Skeletal muscle tissue (tissue), 4 donors: ENCODE results near the gene GOLGA6L7. TPM values are rescaled to one million over a fixed set of nuclear protein-coding genes. Genes with fewer than 3 reads are reported as not detected.
"Not testable (repeated sequence)": the region's sequence is repeated elsewhere in the genome, so short reads cannot be mapped to it uniquely, and the experiment has no call there.

Experiments
- H3K27ac ChIP-seq: one replicate; pipeline ENCODE4 v1.7.0; 2013; ENCODE audit warnings: mild to moderate bottlenecking, low read depth, low read length, inconsistent platforms
- H3K27me3 ChIP-seq, 3 donors: one replicate each; pipeline ENCODE4 v1.7.0; 2013; ENCODE audit warnings: low read length in 3 of 3; ENCODE audit not compliant: control insufficient read depth in 3 of 3, insufficient read depth in 3 of 3
- H3K36me3 ChIP-seq, 3 donors: one replicate each; pipeline ENCODE4 v1.7.0; 2013; ENCODE audit warnings: low read length in 3 of 3; ENCODE audit not compliant: control insufficient read depth in 3 of 3, insufficient read depth in 3 of 3
- H3K4me1 ChIP-seq, 3 donors: one replicate each; pipeline ENCODE4 v1.7.0; 2013; ENCODE audit warnings: low read length in 3 of 3, mild to moderate bottlenecking in 3 of 3; ENCODE audit not compliant: control insufficient read depth in 3 of 3, insufficient read depth in 3 of 3
- H3K4me3 ChIP-seq, 3 donors: one replicate each; pipeline ENCODE4 v1.7.0; 2013; ENCODE audit warnings: low read length in 3 of 3
- H3K9ac ChIP-seq, 3 donors: one replicate each; pipeline ENCODE4 v1.7.0; 2013; ENCODE audit warnings: low read length in 3 of 3, mild to moderate bottlenecking in 3 of 3, moderate library complexity in 2 of 3, low read depth in 1 of 3
- H3K9me3 ChIP-seq, 3 donors: one replicate each; pipeline ENCODE4 v1.7.0; 2013; ENCODE audit warnings: low read length in 3 of 3; ENCODE audit not compliant: control insufficient read depth in 3 of 3
- total RNA-seq: library from RNA; depleted of rRNA; stranded (reverse); fragments of >200 nt; gene quantifications from one replicate; pipeline ENCODE4 v1.2.3, GENCODE V29; 2014
- donor health status: Osteomylitis.

The GOLGA6L7 gene
- total RNA-seq, 1 donor from 2014 or later: not detected

GRCh38 chr15:28890291-28890690, 41.8 kb upstream of the GOLGA6L7 start:
- peaks cover 7 to 40% (median 13%) of the 10 kb centered on the region in 3 donors for H3K27me3 ChIP-seq
- not testable (repeated sequence) for H3K4me3 ChIP-seq, H3K27ac ChIP-seq, H3K4me1 ChIP-seq, H3K9me3 ChIP-seq, H3K9ac ChIP-seq, H3K36me3 ChIP-seq

- not testable (repeated sequence) for H3K27ac ChIP-seq, H3K4me3 ChIP-seq, H3K9ac ChIP-seq, H3K36me3 ChIP-seq, H3K4me1 ChIP-seq, H3K9me3 ChIP-seq
- peaks cover 12 to 41% (median 17%) of the 10 kb centered on the region in 3 donors for H3K27me3 ChIP-seq
Measured at GRCh38 chr15:28889871-28890270, 41.4 kb upstream of the GOLGA6L7 start.

- Histone ChIP-seq H3K4me1 (no peaks in the 10 kb centered on the region), H3K4me3 (no peak overlapping the region), H3K27ac (no peak overlapping the region), H3K27me3 (peaks cover 15 to 46% (median 22%) of the 10 kb centered on the region in 3 donors), H3K36me3 (no peaks in the 10 kb centered on the region), H3K9me3 (no peaks in the 10 kb centered on the region), H3K9ac (no peak overlapping the region)
Measured at GRCh38 chr15:28889346-28889745, 40.9 kb upstream of the GOLGA6L7 start.

GRCh38 chr15:28888900-28889299, 40.5 kb upstream of the GOLGA6L7 start:
- Histone ChIP-seq H3K36me3 (no peaks in the 10 kb centered on the region), H3K9me3 (no peaks in the 10 kb centered on the region), H3K9ac (no peak overlapping the region), H3K27ac (no peak overlapping the region), H3K27me3 (peaks cover 15 to 46% (median 24%) of the 10 kb centered on the region in 3 donors), H3K4me1 (no peaks in the 10 kb centered on the region), H3K4me3 (no peak overlapping the region)

- H3K36me3 ChIP-seq: no peaks in the 10 kb centered on the region
- no peaks in the 10 kb centered on the region for H3K9me3 ChIP-seq
- no peaks in the 10 kb centered on the region for H3K4me1 ChIP-seq
- no peak overlapping the region for H3K9ac ChIP-seq
- H3K27ac ChIP-seq: no peak overlapping the region
- H3K27me3 ChIP-seq: peaks cover 15 to 44% (median 24%) of the 10 kb centered on the region in 3 donors
- H3K4me3 ChIP-seq: no peak overlapping the region
Measured at GRCh38 chr15:28888302-28888894, 40.0 kb upstream of the GOLGA6L7 start.

- H3K4me3 ChIP-seq: no peak overlapping the region
- H3K36me3 ChIP-seq: no peaks in the 10 kb centered on the region
- no peaks in the 10 kb centered on the region for H3K9me3 ChIP-seq
- H3K9ac ChIP-seq: no peak overlapping the region
- H3K27ac ChIP-seq: no peak overlapping the region
- no peaks in the 10 kb centered on the region for H3K4me1 ChIP-seq
- peaks cover 15 to 44% (median 24%) of the 10 kb centered on the region in 3 donors for H3K27me3 ChIP-seq
Measured at GRCh38 chr15:28887339-28888174, 39.1 kb upstream of the GOLGA6L7 start.

GRCh38 chr15:28886431-28887338, 38.2 kb upstream of the GOLGA6L7 start:
- Histone ChIP-seq H3K9ac (no peak overlapping the region), H3K36me3 (no peaks in the 10 kb centered on the region), H3K4me1 (no peaks in the 10 kb centered on the region), H3K27me3 (peaks cover 15 to 44% (median 24%) of the 10 kb centered on the region in 3 donors), H3K9me3 (no peaks in the 10 kb centered on the region), H3K4me3 (no peak overlapping the region), H3K27ac (no peak overlapping the region)

GRCh38 chr15:28885630-28886430, 37.4 kb upstream of the GOLGA6L7 start, which contains the start of gene APBA2:
Gene APBA2, plus strand, starts transcription at chr15:28885974. Its CDS starts 167,911 bp downstream, at chr15:29053885.
- no peaks in the 10 kb centered on the region for H3K4me1 ChIP-seq
- H3K4me3 ChIP-seq: peak within 1 kb of the TSS in 1 of 3 donors; percentile 22
- no peaks in the 10 kb centered on the region for H3K9me3 ChIP-seq
- H3K27ac ChIP-seq: no peak within 1 kb of the TSS
- H3K9ac ChIP-seq: no peak within 1 kb of the TSS
- no peaks in the 10 kb centered on the region for H3K36me3 ChIP-seq
- H3K27me3 ChIP-seq: peaks cover 15 to 44% (median 24%) of the 10 kb centered on the region in 3 donors

- no peak overlapping the region for H3K9ac ChIP-seq
- H3K9me3 ChIP-seq: no peaks in the 10 kb centered on the region
- H3K27me3 ChIP-seq: peaks cover 15 to 43% (median 24%) of the 10 kb centered on the region in 3 donors
- no peaks in the 10 kb centered on the region for H3K36me3 ChIP-seq
- H3K27ac ChIP-seq: no peak overlapping the region
- no peak overlapping the region for H3K4me3 ChIP-seq
- no peaks in the 10 kb centered on the region for H3K4me1 ChIP-seq
Measured at GRCh38 chr15:28885128-28885629, 36.7 kb upstream of the GOLGA6L7 start.
